ENCODE data around the gene CAMTA1.

GRCh38 chr1:7584157-7584556 is 798.9 kb downstream of the CAMTA1 start:
- TF ChIP-seq CTCF (tag by site-specific recombination; IDR thresholded peaks at IDR 0.05) (no peak), ZNF121 (tag by site-specific recombination; IDR thresholded peaks at IDR 0.05) (no peak), ZNF510 (tag by site-specific recombination; IDR thresholded peaks at IDR 0.05; ENCODE audit: insufficient replicate concordance) (no peak), PBX3 (CRISPR knock-in tag; IDR thresholded peaks at IDR 0.05) (no peak), ZIC2 (tag by site-specific recombination; IDR thresholded peaks at IDR 0.05) (no peak), ZNF302 (tag by site-specific recombination; IDR thresholded peaks at IDR 0.05; ENCODE audit: low read depth) (no peak), ZNF10 (tag by site-specific recombination; IDR thresholded peaks at IDR 0.05) (no peak), ZNF16 (tag by site-specific recombination; IDR thresholded peaks at IDR 0.05; ENCODE audit: low read depth) (no peak), ZNF600 (tag by site-specific recombination; IDR thresholded peaks at IDR 0.05) (no peak), ZNF768 (tag by site-specific recombination; IDR thresholded peaks at IDR 0.05) (no peak), ZNF138 (tag by site-specific recombination; IDR thresholded peaks at IDR 0.05; ENCODE audit: borderline replicate concordance) (no peak)

Measured in HEK293 (cell line).